GF-D8 (cell line): ENCODE data around the gene ATP6V0B.

Experiments used
- DNase-seq: peaks from one replicate; lab custom pipeline; 2025; lab: John Stamatoyannopoulos, UW

The ATP6V0B gene

DNA sequence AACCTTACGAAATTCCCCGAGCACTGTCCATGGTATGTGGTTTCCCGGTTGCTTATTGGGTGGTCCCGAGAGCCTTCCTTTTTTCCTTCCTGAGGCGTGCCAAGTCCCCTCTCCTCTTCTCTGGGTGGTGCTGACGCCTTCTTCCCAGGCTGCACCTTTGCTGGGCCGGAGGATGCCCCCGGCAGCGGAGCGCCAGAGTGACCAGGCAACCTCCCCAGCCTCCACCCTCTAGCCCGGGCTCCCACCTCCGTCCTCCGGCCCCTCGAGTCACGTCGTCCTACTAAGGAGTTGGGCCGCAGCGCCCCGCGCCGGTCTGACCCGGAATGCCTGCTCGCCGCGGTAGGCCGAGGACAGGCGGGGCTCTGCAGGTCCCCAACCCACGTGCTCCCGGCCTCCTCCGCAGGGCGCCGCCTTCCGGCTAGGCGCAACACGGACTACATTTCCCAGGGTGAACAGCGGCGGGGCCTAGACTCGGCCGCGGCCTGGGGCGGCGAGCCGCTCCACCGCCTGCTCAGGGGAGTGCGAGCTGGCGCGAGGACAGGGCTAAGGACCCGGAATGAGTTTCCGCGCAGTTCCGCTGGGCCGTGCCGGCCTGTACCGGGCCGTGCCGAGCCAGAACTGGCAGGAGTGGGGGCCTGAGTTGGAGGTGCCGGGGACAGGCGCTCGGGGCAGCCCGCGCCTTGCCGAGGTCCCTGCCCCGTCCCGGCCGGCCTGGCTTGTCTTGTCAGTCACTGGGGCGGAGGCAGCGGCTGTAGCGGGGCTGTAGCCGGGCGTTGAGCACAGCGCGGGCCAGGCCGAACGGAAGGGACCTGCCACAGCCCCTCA, 28.3 kb upstream of the ATP6V0B start, which contains the start of gene IPO13:
TSS of gene IPO13 (plus strand) at position 715 of the 825 bp plus-strand sequence. CDS start 651 bp downstream, outside the sequence.
- DNase-seq: peak; percentile 83

DNA sequence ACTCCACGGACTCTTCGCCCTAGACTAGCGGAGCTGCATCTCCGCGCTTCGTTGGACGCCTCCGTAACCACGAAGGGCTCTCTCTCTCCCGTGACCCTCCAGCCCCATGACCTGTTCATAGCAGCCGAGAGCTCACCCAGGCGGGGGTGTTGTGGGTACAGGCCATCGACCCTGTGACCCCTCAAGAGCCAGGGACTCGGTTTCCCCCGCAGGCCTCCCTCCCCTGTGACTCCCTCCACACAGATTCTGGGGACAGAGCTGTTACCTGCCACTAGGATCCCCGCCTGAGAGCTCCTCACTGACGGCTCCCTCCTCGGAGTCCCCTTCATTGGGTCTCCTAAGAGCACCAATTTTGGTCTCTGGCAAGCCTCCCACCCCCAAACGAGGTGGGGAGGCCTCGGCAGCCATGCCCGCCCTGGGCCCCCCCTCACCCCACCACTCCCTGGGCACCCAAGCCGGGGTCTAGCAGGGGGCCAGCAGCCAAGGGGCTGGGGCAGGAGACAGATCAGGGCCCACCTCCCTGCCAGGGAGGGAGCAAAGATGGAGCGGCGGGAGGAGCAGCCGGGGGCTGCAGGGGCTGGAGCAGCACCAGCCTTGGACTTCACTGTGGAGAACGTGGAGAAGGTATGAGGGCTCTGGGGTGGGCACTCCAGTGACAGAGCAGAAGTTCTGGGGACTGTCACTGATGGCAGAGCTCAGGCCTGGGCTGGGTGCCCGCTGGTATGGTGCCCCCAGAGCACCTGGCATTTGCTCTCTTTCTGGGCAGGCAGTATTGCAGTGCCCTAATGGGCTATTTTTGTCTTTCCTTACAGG, 27.5 kb upstream of the ATP6V0B start:
- no peak for DNase-seq

DNA sequence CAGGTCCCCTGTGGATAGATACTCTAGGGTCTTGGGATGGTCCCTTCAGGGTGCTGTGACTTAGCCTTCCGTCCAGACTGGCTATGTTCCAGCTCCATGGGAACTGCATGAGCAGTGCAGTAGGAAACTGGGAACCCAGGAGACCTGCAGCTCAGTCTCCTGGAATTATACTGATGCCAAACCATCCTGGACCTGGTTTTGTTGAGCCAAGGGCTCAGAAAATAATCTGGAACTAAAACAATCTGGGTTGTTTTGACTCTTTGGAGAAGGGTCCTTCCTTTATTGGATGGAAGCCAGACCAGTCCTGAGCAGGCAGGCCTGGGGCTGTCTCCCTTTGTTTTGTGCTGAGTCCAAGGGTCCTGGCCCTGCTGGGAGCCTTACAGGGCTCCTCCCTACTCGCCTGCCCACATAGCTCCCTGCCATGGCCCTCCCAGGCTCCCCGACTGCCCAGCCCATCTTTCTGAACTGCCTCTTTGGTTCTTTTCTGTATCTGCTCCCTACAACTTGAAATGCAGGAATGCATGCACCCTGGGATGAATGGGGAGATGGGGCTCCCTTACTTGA, 26.8 kb upstream of the ATP6V0B start:
- no peak for DNase-seq

DNA sequence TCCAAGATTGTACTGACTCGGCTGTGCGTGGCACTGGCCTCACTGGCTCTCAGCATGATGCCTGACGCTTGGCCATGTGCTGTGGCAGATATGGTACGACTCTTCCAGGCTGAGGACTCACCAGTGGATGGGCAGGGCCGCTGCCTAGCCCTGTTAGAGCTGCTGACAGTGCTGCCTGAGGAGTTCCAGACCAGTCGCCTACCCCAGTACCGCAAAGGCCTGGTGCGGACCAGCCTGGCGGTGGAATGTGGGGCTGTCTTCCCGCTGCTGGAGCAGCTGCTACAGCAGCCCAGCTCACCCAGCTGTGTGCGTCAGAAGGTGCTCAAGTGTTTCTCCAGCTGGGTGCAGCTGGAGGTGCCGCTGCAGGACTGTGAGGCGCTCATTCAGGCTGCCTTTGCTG, 25.1 kb upstream of the ATP6V0B start:
- DNase-seq: no peak

DNA sequence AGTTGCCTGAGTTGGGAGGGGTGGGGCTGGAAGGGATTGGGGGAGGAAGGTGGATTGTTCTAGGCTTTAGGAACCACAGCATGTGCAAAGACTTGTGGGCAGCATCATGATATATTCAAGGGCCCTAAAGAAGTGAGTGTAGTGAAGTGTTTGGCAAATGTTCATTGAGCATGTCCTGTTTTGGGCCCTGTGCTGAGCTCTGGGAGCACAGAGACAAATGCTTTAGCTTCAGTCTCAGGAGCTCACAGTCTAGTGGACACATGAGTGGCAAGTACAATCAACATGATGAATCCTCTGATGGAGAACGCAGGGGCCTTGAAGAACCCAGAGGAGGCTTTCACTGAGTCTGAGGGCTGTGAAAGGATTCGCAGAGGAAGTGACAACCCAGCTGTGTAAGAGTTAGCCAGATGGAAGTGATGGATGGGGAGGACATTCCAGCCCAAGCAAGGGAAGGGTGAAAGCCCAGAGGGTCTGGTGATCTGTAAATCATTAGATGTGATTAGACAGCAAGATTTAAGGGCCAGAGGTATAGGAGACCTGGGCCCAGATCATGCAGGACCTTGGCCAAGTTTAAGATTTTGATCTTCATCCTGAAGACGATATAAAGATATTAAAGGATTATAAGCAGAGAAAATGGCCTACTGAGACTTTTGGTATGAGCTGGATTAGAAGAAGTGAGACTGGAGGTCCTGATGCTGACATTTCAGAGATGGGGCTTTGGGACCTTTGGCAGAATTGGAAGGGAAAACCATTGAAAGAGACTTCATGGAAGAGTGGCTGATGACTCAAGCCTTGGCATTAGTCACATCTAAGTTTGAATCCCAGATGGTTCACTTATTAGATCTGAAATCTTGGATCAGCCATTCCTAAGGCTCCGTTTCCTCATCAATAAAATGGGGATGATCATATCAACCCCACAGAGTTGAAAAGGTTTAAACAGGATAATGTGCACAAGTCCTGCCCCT, 23.5 kb upstream of the ATP6V0B start:
- no peak for DNase-seq

DNA sequence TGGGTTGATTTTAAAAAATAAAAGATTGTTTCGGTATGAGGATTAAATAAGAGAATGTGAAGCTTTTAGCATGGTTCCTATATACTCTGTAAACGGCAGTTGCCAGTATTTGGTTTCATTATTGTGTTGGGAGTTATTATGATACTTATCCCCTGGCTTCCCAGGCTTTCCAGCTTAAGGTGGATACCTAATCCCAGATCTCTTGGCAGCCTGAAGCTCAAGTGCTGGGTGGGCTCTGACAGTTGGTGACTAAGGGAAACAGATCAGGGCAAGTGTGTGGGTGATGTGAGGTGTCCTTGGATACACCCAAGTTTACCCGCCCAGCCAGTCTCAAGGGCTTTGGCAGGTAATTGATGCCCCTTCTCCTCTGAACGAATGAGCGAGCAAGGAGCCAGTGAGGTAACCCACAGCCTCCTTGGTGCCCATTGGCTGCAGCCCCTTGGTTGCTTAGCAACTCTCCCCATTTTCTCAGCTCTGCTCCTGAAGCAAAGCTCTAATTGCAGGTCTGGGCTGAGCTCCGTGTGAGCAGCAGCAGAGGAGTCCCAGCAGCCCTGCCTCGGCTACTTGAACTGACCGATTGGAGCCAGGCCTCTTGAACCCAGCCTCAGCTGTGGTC, 21.9 kb upstream of the ATP6V0B start:
- DNase-seq: no peak

DNA sequence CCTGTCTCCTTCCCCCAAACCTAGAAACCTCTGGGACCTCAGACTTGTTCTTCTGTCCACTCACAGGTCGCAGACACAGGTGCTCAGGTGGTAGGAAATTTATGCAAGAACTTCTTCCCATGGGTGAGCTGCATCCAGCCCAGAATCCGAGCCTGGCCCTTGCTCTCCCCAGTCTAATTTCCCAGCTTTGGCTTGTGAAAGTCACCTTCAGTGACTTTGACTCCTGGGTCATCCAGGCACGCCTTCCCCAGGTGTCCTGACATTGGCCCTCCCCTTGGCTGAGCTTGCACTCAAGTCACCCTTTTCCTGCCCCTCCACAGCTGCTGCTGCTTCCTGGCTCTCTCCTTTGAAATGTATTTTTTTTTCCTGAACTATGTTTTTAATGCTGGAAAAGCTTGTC, 21.4 kb upstream of the ATP6V0B start:
- no peak for DNase-seq

DNA sequence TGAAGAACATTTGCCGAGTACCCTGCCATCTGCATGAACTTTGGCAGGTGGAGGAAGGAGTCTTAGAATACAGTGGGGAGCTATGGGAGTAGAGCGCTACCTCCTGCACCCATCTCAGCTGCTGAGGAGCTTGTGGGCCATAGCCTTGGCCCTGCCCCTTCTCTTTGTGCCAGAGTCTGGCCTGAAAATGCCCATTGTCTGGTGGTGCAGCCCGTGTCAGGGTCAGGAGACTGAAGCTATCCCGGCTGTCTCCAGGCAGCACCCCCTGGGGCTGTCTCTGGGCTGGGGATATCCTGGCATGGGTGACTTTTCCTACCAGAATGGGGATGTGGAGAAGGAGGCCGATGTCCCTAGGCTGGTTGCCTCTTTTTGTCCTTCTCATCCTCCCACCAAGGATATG, 20.7 kb upstream of the ATP6V0B start:
- DNase-seq: no peak

DNA sequence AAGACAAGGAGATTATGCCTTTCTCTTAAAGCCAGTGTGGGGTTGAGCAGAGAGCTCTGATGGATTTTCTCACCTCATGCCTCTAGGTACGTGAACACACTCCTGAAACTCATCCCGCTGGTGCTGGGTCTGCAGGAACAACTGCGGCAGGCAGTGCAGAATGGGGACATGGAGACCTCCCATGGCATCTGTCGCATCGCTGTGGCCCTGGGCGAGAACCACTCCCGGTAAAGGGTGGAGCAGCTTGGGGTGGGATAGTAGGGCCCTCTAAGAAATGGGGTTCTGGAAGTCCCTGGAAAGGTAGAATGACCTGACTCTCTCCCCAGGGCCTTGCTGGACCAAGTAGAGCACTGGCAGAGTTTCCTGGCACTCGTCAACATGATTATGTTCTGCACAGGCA, 18.5 kb upstream of the ATP6V0B start:
- no peak for DNase-seq

DNA sequence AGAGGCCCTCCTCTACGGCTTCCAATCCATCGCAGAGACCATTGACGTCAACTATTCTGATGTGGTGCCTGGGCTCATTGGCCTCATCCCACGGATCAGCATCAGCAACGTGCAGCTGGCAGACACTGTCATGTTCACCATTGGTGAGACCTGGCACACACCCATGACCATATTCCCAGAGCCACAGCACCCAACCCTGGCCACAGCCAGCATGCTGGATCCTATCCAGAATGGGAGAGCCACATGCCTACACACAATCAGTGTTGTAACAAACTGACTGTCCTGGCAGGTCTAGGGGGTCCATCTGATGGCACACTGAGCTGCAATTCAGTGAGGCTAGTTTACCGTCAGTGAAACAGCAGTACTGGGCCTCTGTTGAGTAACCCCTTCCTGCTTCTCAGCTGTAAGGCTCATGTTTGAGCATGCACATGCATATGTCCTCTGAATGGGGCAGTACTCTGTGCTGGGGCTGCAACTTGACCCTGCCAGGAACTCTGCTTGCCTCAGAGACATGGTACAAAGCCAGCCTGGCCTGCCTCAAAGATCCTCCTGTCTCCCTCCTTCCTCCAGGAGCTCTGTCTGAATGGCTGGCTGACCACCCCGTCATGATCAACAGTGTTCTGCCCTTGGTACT, 17.2 kb upstream of the ATP6V0B start:
- no peak for DNase-seq

DNA sequence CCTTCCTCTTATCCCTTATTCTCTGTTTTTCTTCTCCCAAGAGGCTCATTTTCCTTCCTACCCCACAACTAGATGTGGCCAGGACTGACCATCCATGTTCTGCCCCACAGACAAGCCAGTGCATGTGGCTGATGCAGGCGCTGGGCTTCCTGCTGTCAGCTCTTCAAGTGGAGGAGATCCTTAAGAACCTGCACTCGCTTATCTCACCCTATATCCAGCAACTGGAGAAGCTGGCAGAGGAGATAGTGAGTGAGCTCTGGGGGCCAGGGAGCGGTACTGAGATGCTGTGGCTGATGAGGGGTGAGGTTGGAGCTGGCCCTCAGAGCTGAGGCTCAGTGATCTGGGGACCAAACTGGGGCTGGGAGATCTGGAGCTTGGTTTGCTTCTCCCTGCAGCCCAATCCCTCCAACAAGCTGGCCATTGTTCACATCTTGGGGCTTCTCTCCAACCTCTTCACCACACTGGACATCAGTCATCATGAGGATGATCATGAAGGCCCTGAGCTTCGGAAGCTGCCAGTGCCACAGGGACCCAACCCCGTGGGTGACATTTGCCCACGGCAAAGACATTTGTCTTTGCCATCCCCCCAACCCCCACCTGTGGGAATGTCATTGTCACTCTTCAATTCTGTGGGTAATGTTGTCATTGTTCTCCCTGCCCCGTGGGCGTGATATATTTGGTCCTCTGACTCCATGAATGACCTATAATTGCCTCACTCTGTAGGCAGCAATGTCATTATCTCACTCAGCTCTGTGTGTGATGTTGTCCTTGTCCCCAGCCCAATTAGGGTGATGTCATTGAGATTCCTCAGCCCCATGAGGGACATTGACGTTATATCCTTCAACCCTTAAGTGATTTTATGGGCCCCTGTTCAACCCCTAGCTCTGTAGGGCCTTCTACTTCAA, 16.2 kb upstream of the ATP6V0B start:
- no peak for DNase-seq

DNA sequence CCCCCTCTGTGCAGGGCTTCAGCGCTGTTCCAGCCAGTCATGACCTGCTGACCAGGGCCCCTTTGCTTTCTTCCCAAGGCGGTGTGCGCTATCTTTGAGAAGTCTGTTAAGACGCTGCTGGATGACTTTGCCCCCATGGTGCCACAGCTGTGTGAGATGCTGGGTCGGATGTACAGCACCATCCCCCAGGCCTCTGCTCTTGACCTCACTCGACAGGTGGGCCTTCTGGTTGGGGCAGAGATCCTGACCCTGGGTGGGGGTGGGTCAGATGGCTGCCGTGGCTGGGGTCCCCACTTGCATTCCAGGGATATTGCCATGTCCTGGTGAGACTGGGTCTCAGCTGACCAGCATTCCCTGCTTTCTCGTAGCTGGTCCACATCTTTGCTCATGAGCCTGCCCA, 14.0 kb upstream of the ATP6V0B start:
- no peak for DNase-seq

DNA sequence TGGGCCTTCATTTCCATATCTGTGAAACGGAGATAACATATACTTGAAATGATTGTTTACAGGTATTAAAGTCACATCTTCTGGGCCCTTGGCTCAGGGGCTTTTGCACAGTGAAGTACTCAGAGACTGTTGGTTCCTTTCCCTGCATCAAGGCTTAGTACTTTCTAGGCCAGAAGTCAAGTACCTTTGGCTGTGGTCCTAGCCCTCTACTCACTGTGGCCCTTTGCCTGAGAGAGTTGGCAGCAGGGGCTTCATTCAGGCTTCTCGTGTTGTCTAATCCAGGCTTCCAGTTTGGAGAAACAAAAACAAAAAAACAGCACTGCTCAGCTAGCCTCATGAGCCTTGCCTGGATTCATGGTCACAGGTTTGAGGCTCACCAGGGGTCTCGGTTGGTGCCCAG, 13.1 kb upstream of the ATP6V0B start:
- no peak for DNase-seq

DNA sequence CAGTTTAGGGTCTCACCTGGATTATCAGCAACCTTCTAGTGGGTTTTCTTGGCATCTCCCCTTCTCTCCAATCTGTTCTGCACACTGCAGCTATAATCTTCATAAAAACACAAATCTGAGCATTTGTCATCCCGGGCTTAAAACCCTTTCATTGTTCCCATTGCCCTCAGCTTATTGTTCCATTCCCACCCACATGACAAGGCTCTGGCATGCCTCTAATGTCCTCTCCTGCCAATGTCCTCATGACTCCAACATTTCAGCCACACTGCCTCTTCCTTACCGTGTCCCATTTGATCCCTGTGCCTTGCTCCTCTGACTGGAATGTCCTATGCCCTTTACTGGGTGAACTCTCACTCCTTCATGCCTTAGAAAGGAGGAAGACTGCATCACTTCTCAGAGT, 12.4 kb upstream of the ATP6V0B start:
- no peak for DNase-seq

DNA sequence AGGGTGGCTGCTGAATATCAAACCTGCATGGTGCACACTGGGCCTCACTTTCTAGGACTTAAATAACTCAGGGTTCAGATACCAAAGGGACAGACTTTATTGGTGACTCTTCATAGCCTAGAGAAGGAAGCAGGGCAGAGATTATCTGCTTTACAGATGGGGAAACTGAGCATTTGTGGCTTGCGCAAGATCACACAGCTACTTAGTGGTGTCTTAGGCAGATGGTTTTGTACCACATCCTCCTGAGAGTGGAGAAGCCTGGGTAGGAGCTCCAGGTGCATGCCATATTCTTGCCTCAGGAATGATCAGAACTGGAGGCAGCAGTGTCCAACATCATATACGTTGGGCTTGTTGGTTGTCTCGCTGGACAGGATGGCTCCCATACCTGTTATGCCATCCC, 11.8 kb upstream of the ATP6V0B start:
- DNase-seq: no peak

DNA sequence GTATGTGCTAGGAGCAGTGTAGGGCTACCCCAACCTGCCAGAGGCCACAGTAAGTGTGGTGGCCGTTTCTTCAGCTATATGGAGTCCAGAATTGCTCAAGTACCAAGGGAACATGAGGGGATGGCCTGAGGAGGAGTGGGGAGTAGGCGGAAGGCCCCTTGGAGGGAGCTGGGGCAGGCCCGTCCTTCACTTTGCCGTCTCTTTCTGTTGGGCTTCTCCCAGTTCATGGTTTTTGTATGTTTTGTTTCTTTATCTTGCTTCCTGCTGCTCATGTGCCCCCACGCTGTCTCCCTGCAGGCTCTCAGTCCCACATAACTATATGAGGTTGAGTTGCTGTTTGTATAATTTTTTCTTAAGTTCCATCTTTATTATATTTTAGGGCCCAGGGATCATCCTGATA, 10.9 kb upstream of the ATP6V0B start:
- DNase-seq: no peak

DNA sequence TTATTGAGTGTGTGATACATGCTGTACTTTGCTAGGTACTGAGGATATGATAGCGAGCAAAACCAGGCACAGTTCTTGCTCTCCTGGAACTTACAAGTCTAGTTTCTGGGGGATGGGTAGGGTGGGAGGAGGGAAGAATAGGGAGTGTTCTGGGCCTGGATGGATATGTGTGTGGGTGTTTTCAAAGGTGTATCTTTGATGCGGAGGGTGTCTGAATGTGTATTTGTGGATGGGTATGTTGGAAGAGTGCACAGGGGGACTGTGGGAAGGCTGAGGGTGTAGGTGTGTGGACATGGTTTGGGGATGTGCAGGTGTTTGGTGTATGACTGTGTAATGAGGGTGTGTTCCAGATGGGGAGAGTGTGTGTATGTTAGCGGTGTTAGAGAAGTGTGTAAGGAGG, 9.4 kb upstream of the ATP6V0B start:
- no peak for DNase-seq

DNA sequence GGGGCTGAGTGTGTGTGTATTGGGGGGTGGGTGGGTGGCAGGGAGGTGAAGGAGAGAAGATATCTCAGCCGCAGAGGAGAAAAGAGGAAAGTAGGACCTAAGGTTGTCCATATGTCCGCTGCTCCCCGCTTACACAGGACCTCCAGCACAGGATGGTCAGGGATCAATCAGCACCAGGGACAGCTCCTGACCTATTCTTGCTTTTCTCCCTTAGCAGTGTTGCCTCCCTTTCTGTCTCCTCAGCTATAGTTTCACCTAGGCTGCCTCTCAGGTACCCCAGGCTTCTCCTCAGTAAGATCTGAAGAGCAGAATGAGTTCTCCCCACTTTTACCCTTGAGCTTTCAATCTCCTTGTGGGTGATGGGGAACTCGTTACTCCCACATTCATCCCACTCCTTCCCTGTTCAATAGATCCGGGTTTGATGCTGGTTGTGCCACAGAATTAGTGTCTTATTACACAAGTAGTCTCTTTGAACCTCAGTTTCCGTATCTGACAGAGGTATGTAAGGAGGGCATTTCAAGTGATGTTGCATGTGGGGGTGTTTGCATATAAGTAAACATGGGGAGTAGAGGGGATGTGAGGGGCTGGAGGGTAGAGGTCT, 6.3 kb upstream of the ATP6V0B start:
- DNase-seq: no peak

DNA sequence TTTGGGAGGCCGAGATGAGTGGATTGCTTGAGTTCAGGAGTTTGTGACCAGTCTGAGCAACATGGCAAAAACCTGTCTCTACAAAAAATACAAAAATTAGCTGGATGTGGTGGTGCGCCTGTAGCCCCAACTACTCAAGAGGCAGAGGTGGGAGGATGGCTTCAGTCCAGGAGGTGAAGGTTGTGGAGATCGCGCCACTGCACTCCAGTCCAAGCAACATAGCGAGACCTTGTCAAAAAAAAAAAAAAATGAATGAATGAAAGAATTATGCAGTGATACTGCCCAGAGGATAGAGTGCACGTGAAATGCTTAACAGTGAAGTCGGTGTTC, 5.4 kb upstream of the ATP6V0B start:
- no peak for DNase-seq
